ENCODE results near the gene PAK1.

DNA sequence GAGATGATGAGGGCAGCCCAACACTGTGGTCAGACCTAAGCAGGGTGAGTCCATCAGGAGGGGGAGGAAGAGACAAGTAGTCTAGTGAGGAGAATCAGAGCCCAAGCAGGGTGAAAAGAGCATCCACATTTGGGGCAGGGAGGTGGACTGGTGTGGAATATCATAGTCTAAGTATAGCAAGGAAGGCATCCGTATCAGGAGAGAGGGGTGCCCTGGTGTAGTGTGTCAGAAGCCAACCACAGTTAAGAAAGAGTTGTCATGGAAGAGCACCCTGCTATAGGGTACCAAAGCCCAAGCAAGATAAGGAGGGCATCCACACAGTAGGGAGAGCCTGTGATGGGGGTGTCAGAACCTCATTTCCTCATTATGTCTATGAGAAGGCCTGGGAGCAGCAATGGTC, 45.3 kb downstream of the PAK1 start:
- no peak for TF ChIP-seq CREB1 (IDR thresholded peaks at IDR 0.05; ENCODE audit: low read depth)
- TF ChIP-seq, protein P1, sequence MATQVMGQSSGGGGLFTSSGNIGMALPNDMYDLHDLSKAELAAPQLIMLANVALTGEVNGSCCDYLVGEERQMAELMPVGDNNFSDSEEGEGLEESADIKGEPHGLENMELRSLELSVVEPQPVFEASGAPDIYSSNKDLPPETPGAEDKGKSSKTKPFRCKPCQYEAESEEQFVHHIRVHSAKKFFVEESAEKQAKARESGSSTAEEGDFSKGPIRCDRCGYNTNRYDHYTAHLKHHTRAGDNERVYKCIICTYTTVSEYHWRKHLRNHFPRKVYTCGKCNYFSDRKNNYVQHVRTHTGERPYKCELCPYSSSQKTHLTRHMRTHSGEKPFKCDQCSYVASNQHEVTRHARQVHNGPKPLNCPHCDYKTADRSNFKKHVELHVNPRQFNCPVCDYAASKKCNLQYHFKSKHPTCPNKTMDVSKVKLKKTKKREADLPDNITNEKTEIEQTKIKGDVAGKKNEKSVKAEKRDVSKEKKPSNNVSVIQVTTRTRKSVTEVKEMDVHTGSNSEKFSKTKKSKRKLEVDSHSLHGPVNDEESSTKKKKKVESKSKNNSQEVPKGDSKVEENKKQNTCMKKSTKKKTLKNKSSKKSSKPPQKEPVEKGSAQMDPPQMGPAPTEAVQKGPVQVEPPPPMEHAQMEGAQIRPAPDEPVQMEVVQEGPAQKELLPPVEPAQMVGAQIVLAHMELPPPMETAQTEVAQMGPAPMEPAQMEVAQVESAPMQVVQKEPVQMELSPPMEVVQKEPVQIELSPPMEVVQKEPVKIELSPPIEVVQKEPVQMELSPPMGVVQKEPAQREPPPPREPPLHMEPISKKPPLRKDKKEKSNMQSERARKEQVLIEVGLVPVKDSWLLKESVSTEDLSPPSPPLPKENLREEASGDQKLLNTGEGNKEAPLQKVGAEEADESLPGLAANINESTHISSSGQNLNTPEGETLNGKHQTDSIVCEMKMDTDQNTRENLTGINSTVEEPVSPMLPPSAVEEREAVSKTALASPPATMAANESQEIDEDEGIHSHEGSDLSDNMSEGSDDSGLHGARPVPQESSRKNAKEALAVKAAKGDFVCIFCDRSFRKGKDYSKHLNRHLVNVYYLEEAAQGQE (IDR thresholded peaks at IDR 0.05; ENCODE audit: low read depth) = no peak
- TF ChIP-seq EP300 (IDR thresholded peaks at IDR 0.05; ENCODE audit: borderline replicate concordance) = no peak
- TF ChIP-seq FOXM1 (IDR thresholded peaks at IDR 0.05; ENCODE audit: borderline replicate concordance, low read depth) = no peak
- TF ChIP-seq YY1 (IDR thresholded peaks at IDR 0.05; ENCODE audit: low read depth) = no peak
- no peak for TF ChIP-seq ZBTB7A (IDR thresholded peaks at IDR 0.05; ENCODE audit: low read depth)
- no peak for TF ChIP-seq CEBPB (IDR thresholded peaks at IDR 0.05)
- no peak for TF ChIP-seq EGR1 (IDR thresholded peaks at IDR 0.05)
